IMR-90 (cell line): Measurements from ENCODE around the gene SERPINF2. TPM values are rescaled to one million over a fixed set of nuclear protein-coding genes. Genes with fewer than 3 reads are reported as not detected.

Experiments
- ATAC-seq: fragments of 200-7000 bp; cut with Tn5 transposase; 2 replicates; pipeline ENCODE4 v1.9.1; 2020; ENCODE audit warnings: low read depth, mild to moderate bottlenecking, moderate library complexity
- BruUV-seq: library from RNA; stranded (reverse); fragments of 400-500 nt; replicated peaks from 2 replicates; lab custom pipeline; 2021; lab: Mats Ljungman, UMichigan
- CTCF ChIA-PET: fragments of 300-600 bp; formaldehyde crosslinking; extraction: SDS; loops from one replicate; lab custom pipeline; 2021; ENCODE audit warnings: antibody characterized with exemption; lab: Yijun Ruan, JAX
- POLR2A ChIA-PET: fragments of 300-600 bp; sonication (Branson Sonifier 250); formaldehyde crosslinking; loops from one replicate; lab custom pipeline; 2022; ENCODE audit warnings: antibody characterized with exemption; ENCODE audit not compliant: unreplicated experiment; lab: Charles Lee
- DNase-seq: peaks from one replicate; pipeline ENCODE4 v3.0.0; 2013
- H2AFZ ChIP-seq: replicated peaks from 2 replicates; pipeline ENCODE3; 2013; ENCODE audit warnings: low read length, mild to moderate bottlenecking; ENCODE audit not compliant: poor library complexity
- H2AK5ac ChIP-seq: 2 replicates; pipeline ENCODE4 v1.6.1; 2013; ENCODE audit warnings: low read depth, low read length, inconsistent platforms
- H2AK9ac ChIP-seq: replicated peaks from 2 replicates; pipeline ENCODE3; 2013; ENCODE audit warnings: mild to moderate bottlenecking, low read depth, low read length, moderate library complexity; ENCODE audit not compliant: poor library complexity
- H2BK120ac ChIP-seq: 2 replicates; pipeline ENCODE4 v1.6.1; 2013; ENCODE audit warnings: low read depth, low read length, inconsistent platforms
- H2BK15ac ChIP-seq: 3 replicates; pipeline ENCODE4 v1.6.1; 2013; ENCODE audit warnings: low read depth, low read length, inconsistent platforms
- H2BK20ac ChIP-seq: 2 replicates; pipeline ENCODE4 v1.6.1; 2013; ENCODE audit warnings: low read depth, mild to moderate bottlenecking, inconsistent platforms, low read length, moderate library complexity
- H2BK5ac ChIP-seq: 2 replicates; pipeline ENCODE4 v1.6.1; 2013; ENCODE audit warnings: mild to moderate bottlenecking, low read depth, low read length, inconsistent platforms; ENCODE audit not compliant: poor library complexity, severe bottlenecking
- H3K14ac ChIP-seq: replicated peaks from 2 replicates; pipeline ENCODE4 v1.6.1; 2013; ENCODE audit warnings: low read depth, low read length, inconsistent platforms
- H3K18ac ChIP-seq: 2 replicates; pipeline ENCODE4 v1.6.1; 2013; ENCODE audit warnings: low read depth, low read length, control low read depth
- H3K23ac ChIP-seq: 2 replicates; pipeline ENCODE4 v1.6.1; 2013; ENCODE audit warnings: low read depth, low read length, inconsistent platforms
- H3K27ac ChIP-seq: 2 replicates; pipeline ENCODE4 v1.5.1; 2013; ENCODE audit warnings: mild to moderate bottlenecking, control low read depth, low read length; ENCODE audit not compliant: insufficient read depth
- H3K27me3 ChIP-seq: 2 replicates; pipeline ENCODE4 v1.6.1; 2013; ENCODE audit warnings: low read length; ENCODE audit not compliant: control insufficient read depth, insufficient read depth
- H3K36me3 ChIP-seq: 2 replicates; pipeline ENCODE4 v1.6.1; 2013; ENCODE audit warnings: low read length, mixed read lengths; ENCODE audit not compliant: control insufficient read depth, insufficient read depth
- H3K4ac ChIP-seq: 2 replicates; pipeline ENCODE4 v1.6.1; 2013; ENCODE audit warnings: low read depth, low read length, inconsistent platforms
- H3K4me1 ChIP-seq: 2 replicates; pipeline ENCODE4 v1.6.1; 2013; ENCODE audit warnings: low read length, mixed read lengths; ENCODE audit not compliant: control insufficient read depth, insufficient read depth
- H3K4me2 ChIP-seq: 2 replicates; pipeline ENCODE4 v1.6.1; 2013; ENCODE audit warnings: low read depth, mild to moderate bottlenecking, control low read depth, low read length, moderate library complexity
- H3K4me3 ChIP-seq: 2 replicates; pipeline ENCODE4 v1.5.1; 2013; ENCODE audit warnings: low read depth, mild to moderate bottlenecking, control low read depth, low read length, moderate library complexity; ENCODE audit not compliant: insufficient read depth
- H3K56ac ChIP-seq: 2 replicates; pipeline ENCODE4 v1.6.1; 2013; ENCODE audit warnings: low read length, inconsistent platforms; ENCODE audit not compliant: insufficient read depth; ENCODE audit errors: extremely low read depth
- H3K79me1 ChIP-seq, 2 experiments: 2 replicates each; pipeline ENCODE4 v1.6.1; 2013; ENCODE audit warnings: low read length in 2 of 2, inconsistent platforms in 1 of 2, low read depth in 1 of 2
- H3K9ac ChIP-seq: 2 replicates; pipeline ENCODE4 v1.6.1; 2013; ENCODE audit warnings: low read depth, low read length, control low read depth
- H3K9me1 ChIP-seq: 2 replicates; pipeline ENCODE4 v1.6.1; 2013; ENCODE audit warnings: low read length, inconsistent platforms; ENCODE audit not compliant: insufficient read depth
- H3K9me3 ChIP-seq: 2 replicates; pipeline ENCODE4 v1.6.1; 2013; ENCODE audit warnings: low read length; ENCODE audit not compliant: control insufficient read depth, insufficient read depth
- H4K20me1 ChIP-seq: 2 replicates; pipeline ENCODE4 v1.6.1; 2013; ENCODE audit warnings: low read length, inconsistent platforms; ENCODE audit not compliant: insufficient read depth
- H4K5ac ChIP-seq: 2 replicates; pipeline ENCODE4 v1.6.1; 2013; ENCODE audit warnings: mild to moderate bottlenecking, low read depth, low read length, control low read depth
- H4K8ac ChIP-seq, 2 experiments: 2 replicates each; pipeline ENCODE4 v1.6.1; 2013; ENCODE audit warnings: low read depth in 2 of 2, low read length in 2 of 2, control low read depth in 1 of 2, inconsistent platforms in 1 of 2
- H4K91ac ChIP-seq: 2 replicates; pipeline ENCODE4 v1.6.1; 2013; ENCODE audit warnings: low read depth, low read length, inconsistent platforms; ENCODE audit not compliant: insufficient read depth
- CEBPB ChIP-seq: IDR thresholded peaks from 2 replicates; pipeline ENCODE4 v1.6.1; 2012; ENCODE audit warnings: low read depth, low read length, improper control_type of control experiment
- CHD1 ChIP-seq: IDR thresholded peaks from 2 replicates; pipeline ENCODE4 v1.6.1; 2012; ENCODE audit warnings: low read depth, low read length, improper control_type of control experiment
- MAZ ChIP-seq: IDR thresholded peaks from 2 replicates; pipeline ENCODE4 v1.6.1; 2012; ENCODE audit warnings: low read depth, mild to moderate bottlenecking, low read length, improper control_type of control experiment, moderate library complexity, borderline replicate concordance
- RCOR1 ChIP-seq: IDR thresholded peaks from 2 replicates; pipeline ENCODE4 v1.6.1; 2012; ENCODE audit warnings: mild to moderate bottlenecking, low read length, improper control_type of control experiment; ENCODE audit not compliant: insufficient replicate concordance
- SMC3 ChIP-seq: fragments of 150-350 bp; IDR thresholded peaks from 2 replicates; pipeline ENCODE4 v1.6.1; 2016; ENCODE audit warnings: low read depth, mild to moderate bottlenecking, antibody characterized with exemption, low read length, moderate library complexity
- WGBS, 2 experiments: methylation state at CpG; one replicate each; pipeline versions ENCODE4 v1.1.5 to v1.1.7; 2013; ENCODE audit warnings: missing lambda C conversion rate in 2 of 2; ENCODE audit not compliant: insufficient read length in 1 of 2; ENCODE audit errors: extremely low coverage in 2 of 2; 5-methylcytosine and 5-hydroxymethylcytosine counted together
- dilution Hi-C: fragments of 300-500 bp; cut with HindIII; formaldehyde crosslinking; loops from one replicate; pipeline ENCODE4 v1.14.3; 2018; ENCODE audit warnings: low sequenced_read_pairs; ENCODE audit not compliant: unreplicated experiment
- in situ Hi-C: fragments of 300-500 bp; cut with MboI; formaldehyde crosslinking; loops from 3 replicates; pipeline ENCODE4 v1.14.3; 2019; ENCODE audit warnings: low sequenced_read_pairs, inconsistent platforms, mixed read lengths
- intact Hi-C: fragments of 100-400 bp; cut with micrococcal nuclease; formaldehyde crosslinking; loops from 2 replicates; pipeline ENCODE4 v1.10.0; 2022
- polyA plus RNA-seq, 3 experiments: library from polyadenylated mRNA; depleted of rRNA; stranded (reverse); fragments of >200 nt; gene quantifications; 2 replicates each; pipeline ENCODE4 v1.2.3, GENCODE V29; 2012; ENCODE audit warnings: low replicate concordance in 1 of 3
- total RNA-seq: library from RNA; depleted of rRNA; stranded (reverse); fragments of >200 nt; gene quantifications from 2 replicates; pipeline ENCODE4 v1.2.3, GENCODE V29; 2012
- TF ChIP-seq, protein P1 (sequence below): fragments of 150-350 bp; IDR thresholded peaks from 2 replicates; pipeline ENCODE4 v1.6.1; 2016; ENCODE audit warnings: low read depth, mild to moderate bottlenecking, low read length, moderate library complexity, borderline replicate concordance

The SERPINF2 gene
- total and polyA plus RNA-seq, 2 of the 4 experiments (the other 2 are of a cell fraction): not detected

DNA sequence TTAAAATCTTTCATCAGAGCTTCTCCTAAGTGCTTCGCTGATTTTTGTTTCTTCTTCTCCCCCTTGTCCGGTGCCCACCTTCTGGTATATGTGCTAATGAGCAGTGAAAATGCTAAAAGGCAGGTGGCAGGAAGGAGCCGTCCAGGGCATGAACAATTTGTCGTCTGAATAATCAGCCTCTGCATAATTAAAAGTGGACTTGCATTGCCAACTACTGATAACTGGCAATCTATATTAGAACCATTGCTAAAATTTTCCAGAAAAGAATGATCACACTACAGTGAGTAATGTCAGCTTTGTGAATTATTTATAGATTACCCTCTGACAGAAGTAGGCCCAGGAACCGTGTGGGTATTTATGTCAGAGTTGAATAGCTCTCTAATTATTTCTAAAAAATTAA lies 47.3 kb downstream of the SERPINF2 start:
- intact Hi-C loops (loop anchor here (5.0 to 10.0 kb wide), 2 partner anchors 123 to 215 kb away; no protein-coding TSS in a partner anchor), in situ Hi-C loops (loop anchor here (5.0 to 10.0 kb wide), 2 partner anchors 68 to 135 kb away; partner anchors contain the start of gene WDR81), dilution Hi-C loops (no loop called here)
- H3K27me3 ChIP-seq: no peaks in the 10 kb centered on the region
- peaks cover 4% of the 10 kb centered on the region for H3K9me1 ChIP-seq
- no peak overlapping the region for H3K27ac ChIP-seq
- H3K4ac ChIP-seq: no peak overlapping the region
- H3K4me3 ChIP-seq: no peak overlapping the region
- POLR2A ChIA-PET: no interaction called here
- DNase-seq: no peak
- no peak overlapping the region for H3K18ac ChIP-seq
- no peak overlapping the region for H2BK20ac ChIP-seq
- H4K20me1 ChIP-seq: peaks cover 4% of the 10 kb centered on the region; the same call in 1 of the 2 replicates
- peaks cover 7% of the 10 kb centered on the region for H3K36me3 ChIP-seq
- no CpG with 5 or more reads among the region's 5 CpGs for WGBS, 2 experiments
- no peak overlapping the region for H4K5ac ChIP-seq
- peaks cover 10% of the 10 kb centered on the region for H3K4me1 ChIP-seq
- H2AK5ac ChIP-seq: no peak overlapping the region
- CTCF ChIA-PET: no interaction called here
- H3K9me3 ChIP-seq: no peaks in the 10 kb centered on the region
- no TSS peak for BruUV-seq
- no peak overlapping the region for H2BK15ac ChIP-seq
- no peak overlapping the region for H4K8ac ChIP-seq
- no peak overlapping the region for H3K56ac ChIP-seq
- no peak overlapping the region for H2AK9ac ChIP-seq
- H3K79me1 ChIP-seq: peaks cover 8 to 26% of the 10 kb centered on the region in 2 experiments
- no peak overlapping the region for H2AFZ ChIP-seq
- H3K9ac ChIP-seq: no peak overlapping the region
- no peak overlapping the region for H2BK5ac ChIP-seq
- no peak overlapping the region for H4K91ac ChIP-seq
- no peak overlapping the region for H3K4me2 ChIP-seq
- no peak overlapping the region for H2BK120ac ChIP-seq
- no peak overlapping the region for H3K23ac ChIP-seq
- TF ChIP-seq CEBPB (no peak), CHD1 (no peak), SMC3 (no peak), RCOR1 (no peak), MAZ (no peak)
- TF ChIP-seq, protein P1, sequence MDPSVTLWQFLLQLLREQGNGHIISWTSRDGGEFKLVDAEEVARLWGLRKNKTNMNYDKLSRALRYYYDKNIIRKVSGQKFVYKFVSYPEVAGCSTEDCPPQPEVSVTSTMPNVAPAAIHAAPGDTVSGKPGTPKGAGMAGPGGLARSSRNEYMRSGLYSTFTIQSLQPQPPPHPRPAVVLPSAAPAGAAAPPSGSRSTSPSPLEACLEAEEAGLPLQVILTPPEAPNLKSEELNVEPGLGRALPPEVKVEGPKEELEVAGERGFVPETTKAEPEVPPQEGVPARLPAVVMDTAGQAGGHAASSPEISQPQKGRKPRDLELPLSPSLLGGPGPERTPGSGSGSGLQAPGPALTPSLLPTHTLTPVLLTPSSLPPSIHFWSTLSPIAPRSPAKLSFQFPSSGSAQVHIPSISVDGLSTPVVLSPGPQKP: no peak
- no peak overlapping the region for H3K14ac ChIP-seq
- ATAC-seq: no peak
